ENCODE results near the gene COL6A3. TPM values are rescaled to one million over a fixed set of nuclear protein-coding genes. Genes with fewer than 3 reads are reported as not detected.

Gene COL6A3
- total RNA-seq, 3 donors from 2014 or later = 20.9 to 235 (median 194) TPM

GRCh38 chr2:237446338-237446665 lies 32.3 kb upstream of the COL6A3 start:
- Histone ChIP-seq H3K4me3 (no peak overlapping the region), H3K4me1 (ENCODE audit: low read depth) (no peaks in the 10 kb centered on the region), H3K36me3 (ENCODE audit: low read depth) (no peaks in the 10 kb centered on the region), H3K9me3 (no peaks in the 10 kb centered on the region)
- ATAC-seq (no peak), DNase-seq (no peak)
- intact Hi-C loops (cut with DNase I, micrococcal nuclease) = no loop called here
- no peak for TF ChIP-seq CTCF (IDR thresholded peaks at IDR 0.05)

DNA sequence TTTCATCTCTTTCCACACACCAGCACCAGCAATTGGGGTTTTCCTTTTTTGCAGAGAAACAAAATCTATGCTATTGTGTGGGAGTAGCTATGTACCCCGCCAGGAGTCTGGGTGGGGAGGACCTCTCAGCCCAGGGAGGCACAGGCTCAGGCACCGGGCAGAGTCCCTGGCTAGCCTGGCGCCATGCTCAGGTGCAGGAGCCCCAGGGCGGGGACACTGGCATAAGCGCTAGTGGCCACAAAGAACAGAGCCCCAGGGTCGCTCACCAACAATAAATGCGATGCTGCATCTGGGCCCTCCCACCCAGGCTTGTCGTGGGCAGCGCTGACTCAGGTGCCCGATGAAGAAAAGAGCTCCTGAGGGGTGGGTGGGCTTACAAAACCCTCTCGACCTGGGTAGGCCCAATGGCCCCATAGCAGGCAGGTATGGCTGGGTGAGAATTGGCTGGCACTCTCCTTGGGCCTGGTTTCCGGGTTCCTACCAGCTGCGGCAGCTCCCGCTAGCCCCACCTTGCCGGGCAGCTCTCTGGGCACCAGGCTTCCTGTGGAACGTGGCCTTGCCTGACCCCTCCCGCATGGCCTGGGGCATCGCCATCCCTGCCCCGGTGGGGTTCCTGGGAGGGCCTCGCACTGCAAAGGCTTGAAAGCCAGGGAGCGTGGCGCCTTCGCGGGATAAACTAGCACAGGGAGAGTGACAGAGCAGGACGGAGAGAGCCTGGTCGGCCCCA lies 31.8 kb upstream of the COL6A3 start:
- intact Hi-C loops (cut with DNase I, micrococcal nuclease) = no loop called here
- H3K9me3 ChIP-seq = no peaks in the 10 kb centered on the region
- no peak overlapping the region for H3K4me3 ChIP-seq
- DNase-seq (no peak), ATAC-seq (no peak)
- H3K4me1 ChIP-seq (ENCODE audit: low read depth) = no peaks in the 10 kb centered on the region
- TF ChIP-seq CTCF (IDR thresholded peaks at IDR 0.05) = no peak
- no peaks in the 10 kb centered on the region for H3K36me3 ChIP-seq (ENCODE audit: low read depth)

GRCh38 chr2:237444071-237444470 lies 30.1 kb upstream of the COL6A3 start:
- intact Hi-C loops (cut with DNase I, micrococcal nuclease) = no loop called here
- Histone ChIP-seq H3K4me1 (ENCODE audit: low read depth) (no peaks in the 10 kb centered on the region), H3K4me3 (no peak overlapping the region), H3K36me3 (ENCODE audit: low read depth) (no peaks in the 10 kb centered on the region), H3K9me3 (no peaks in the 10 kb centered on the region)
- DNase-seq (no peak), ATAC-seq (no peak)
- no peak for TF ChIP-seq CTCF (IDR thresholded peaks at IDR 0.05)

DNA sequence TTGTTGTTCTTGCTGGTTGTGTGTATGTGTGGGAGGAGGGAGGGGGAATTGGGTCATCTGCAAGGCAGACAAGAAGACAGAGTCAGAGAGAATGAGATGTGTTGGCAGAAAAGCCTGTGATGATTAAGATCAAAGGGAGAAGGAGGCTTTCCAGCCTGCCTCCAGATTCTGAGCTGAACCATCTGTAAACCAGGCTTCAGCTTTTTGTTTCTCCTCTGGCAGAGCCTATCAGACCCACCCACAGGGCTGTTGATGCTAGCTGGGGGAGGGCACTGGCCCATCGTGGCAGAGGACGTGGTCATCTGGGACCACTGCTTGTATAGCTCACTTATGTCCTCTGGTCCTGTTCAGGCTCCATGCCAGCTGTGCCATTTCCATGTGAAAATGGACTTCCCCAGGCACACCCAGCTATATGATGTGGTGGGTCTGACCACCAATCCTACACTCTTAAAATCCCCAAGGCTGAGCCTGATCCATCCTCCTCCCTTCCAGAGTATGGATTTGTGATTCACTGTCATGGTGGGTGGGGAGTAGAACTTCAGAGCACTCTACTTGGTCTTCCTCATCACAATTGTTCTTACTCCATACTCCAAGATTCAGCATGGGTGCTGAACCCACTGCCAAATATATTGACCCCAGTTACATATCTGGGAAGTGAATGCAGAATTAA lies 27.8 kb upstream of the COL6A3 start:
- H3K4me3 ChIP-seq = no peak overlapping the region
- intact Hi-C loops (cut with DNase I, micrococcal nuclease) = no loop called here
- no peaks in the 10 kb centered on the region for H3K4me1 ChIP-seq (ENCODE audit: low read depth)
- no peaks in the 10 kb centered on the region for H3K9me3 ChIP-seq
- TF ChIP-seq CTCF (IDR thresholded peaks at IDR 0.05) = no peak
- no peaks in the 10 kb centered on the region for H3K36me3 ChIP-seq (ENCODE audit: low read depth)
- peak; percentile 20 for ATAC-seq
- no peak for DNase-seq

- DNase-seq = no peak
- H3K4me1 ChIP-seq (ENCODE audit: low read depth) = no peaks in the 10 kb centered on the region
- no peak for ATAC-seq
- intact Hi-C loops (cut with DNase I, micrococcal nuclease) = no loop called here
- H3K36me3 ChIP-seq (ENCODE audit: low read depth) = no peaks in the 10 kb centered on the region
- H3K4me3 ChIP-seq = no peak overlapping the region
- no peak for TF ChIP-seq CTCF (IDR thresholded peaks at IDR 0.05)
- no peaks in the 10 kb centered on the region for H3K9me3 ChIP-seq
Observed at GRCh38 chr2:237440819-237441281, 26.9 kb upstream of the COL6A3 start.
